Activated T-helper 17 cell treated with anti-CD3 and anti-CD28 coated beads, Interleukin-2, amount 50 U/mL, for 72 hours (primary cell): Measurements from ENCODE around the gene QKI. TPM values are rescaled to one million over a fixed set of nuclear protein-coding genes. Genes with fewer than 3 reads are reported as not detected.

Experiments used
- ATAC-seq: fragments of 150-1000 bp; cut with Tn5 transposase; replicated peaks from 2 replicates; pipeline ENCODE4 v1.10.0; 2021; ENCODE audit warnings: mild to moderate bottlenecking, moderate library complexity
- H3K27ac Mint-ChIP-seq: one replicate; pipeline ENCODE4 v1.8.0; 2022; ENCODE audit warnings: mixed read lengths
- H3K27me3 Mint-ChIP-seq: one replicate; pipeline ENCODE4 v1.8.0; 2022; ENCODE audit warnings: mixed read lengths
- H3K36me3 Mint-ChIP-seq: one replicate; pipeline ENCODE4 v1.8.0; 2022; ENCODE audit warnings: low read depth, mild to moderate bottlenecking, mixed read lengths
- H3K4me1 Mint-ChIP-seq: one replicate; pipeline ENCODE4 v1.8.0; 2022; ENCODE audit warnings: mixed read lengths
- H3K4me3 Mint-ChIP-seq: one replicate; pipeline ENCODE4 v1.8.0; 2022; ENCODE audit warnings: mild to moderate bottlenecking, mixed read lengths
- H3K9me3 Mint-ChIP-seq: one replicate; pipeline ENCODE4 v1.8.0; 2022; ENCODE audit warnings: mixed read lengths
- total RNA-seq, 2 donors: library from RNA; stranded (reverse); gene quantifications; one replicate each; pipeline ENCODE4 v1.2.3, GENCODE V29; 2022

Gene QKI
- total RNA-seq, 2 donors from 2014 or later = 41.3 to 49.0 TPM

DNA sequence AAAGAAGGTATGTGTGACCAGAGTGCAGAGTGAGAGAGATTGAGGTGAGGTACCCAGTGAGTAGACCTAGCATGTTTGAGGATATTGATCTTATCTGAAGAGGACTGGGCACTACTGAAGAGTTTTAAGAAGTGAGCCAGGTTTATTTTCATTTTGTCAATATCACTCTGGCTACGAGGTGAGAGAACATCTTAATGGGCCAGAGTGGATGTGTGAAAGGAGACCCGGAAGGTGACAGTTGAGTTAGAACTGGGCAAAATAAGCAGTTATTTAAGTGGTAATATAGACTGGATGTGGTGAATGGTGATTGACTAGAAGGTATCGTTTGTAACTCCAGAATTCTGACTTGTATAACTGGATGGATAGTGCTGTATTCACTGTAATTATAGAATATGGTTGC lies 134.1 kb downstream of the QKI start:
- no peak overlapping the region for H3K27ac Mint-ChIP-seq
- H3K27me3 Mint-ChIP-seq = no peaks in the 10 kb centered on the region
- no peak for ATAC-seq
- H3K4me3 Mint-ChIP-seq = no peak overlapping the region
- no peaks in the 10 kb centered on the region for H3K9me3 Mint-ChIP-seq
- H3K36me3 Mint-ChIP-seq = peaks cover 4% of the 10 kb centered on the region
- peaks cover 14% of the 10 kb centered on the region for H3K4me1 Mint-ChIP-seq

DNA sequence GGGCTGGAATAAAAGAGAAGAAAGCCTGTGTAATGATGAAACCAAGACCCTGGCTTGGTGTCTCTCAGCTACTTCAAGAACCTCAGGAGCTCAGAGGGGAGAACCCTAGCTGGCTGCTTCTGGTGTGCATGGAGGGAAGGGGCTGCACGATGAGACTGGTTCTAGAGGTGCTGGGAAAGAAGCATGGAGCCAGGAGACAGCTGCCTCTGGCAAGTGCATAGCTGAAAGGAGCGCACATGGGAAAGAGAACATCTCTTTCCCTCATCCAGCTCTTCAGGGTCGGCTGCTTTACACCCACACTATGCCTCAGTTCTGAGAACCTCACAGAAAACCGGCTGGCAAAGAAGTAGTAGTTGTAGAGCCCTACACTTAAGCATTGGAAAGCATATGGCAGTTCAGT lies 139.5 kb downstream of the QKI start:
- Mint-ChIP-seq H3K9me3 (no peaks in the 10 kb centered on the region), H3K4me1 (peaks cover 7% of the 10 kb centered on the region), H3K27ac (no peak overlapping the region), H3K27me3 (no peaks in the 10 kb centered on the region), H3K4me3 (no peak overlapping the region), H3K36me3 (peaks cover 18% of the 10 kb centered on the region)
- ATAC-seq = no peak

DNA sequence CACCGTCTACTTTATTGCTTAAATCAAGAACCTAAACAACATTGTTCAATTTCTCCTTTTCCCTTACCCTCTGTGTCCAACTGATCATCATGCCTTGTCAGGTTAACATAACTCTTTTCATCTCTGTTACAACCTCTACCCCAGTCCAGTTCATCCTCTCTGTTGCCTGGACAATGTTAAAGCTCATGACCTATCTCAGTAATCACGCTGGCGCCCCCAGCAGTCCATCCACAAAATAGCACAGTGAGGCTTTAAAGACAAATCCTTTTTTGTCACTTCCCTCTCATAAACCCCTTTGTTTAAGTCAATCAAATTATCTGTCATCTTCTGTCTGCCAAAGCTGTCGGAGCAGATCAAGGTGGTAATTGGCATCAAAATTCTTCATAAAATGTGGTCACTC lies 140.1 kb downstream of the QKI start:
- no peak overlapping the region for H3K27ac Mint-ChIP-seq
- ATAC-seq = peak; percentile 64
- H3K4me1 Mint-ChIP-seq = peaks cover 7% of the 10 kb centered on the region
- H3K36me3 Mint-ChIP-seq = peaks cover 19% of the 10 kb centered on the region
- H3K4me3 Mint-ChIP-seq = no peak overlapping the region
- H3K9me3 Mint-ChIP-seq = no peaks in the 10 kb centered on the region
- no peaks in the 10 kb centered on the region for H3K27me3 Mint-ChIP-seq

DNA sequence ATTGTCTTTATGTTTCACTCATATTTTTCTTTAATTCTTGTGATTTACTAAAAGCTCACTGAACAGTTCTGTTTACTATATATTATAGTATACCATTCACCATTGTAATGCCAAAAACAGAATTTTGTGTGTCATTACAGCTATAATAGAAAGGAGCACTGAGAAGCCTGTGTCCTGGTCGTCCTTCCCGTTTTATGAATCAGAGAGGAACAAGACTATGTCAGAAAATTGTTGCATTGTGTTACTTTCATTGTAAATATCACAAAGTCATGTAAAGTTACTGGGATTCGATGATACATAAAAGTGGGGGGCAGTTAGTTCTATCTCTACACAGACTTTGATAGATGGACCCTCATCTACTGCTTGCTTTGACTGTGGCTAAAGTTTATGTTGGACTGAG lies 145.1 kb downstream of the QKI start:
- H3K27ac Mint-ChIP-seq = no peak overlapping the region
- H3K9me3 Mint-ChIP-seq = no peaks in the 10 kb centered on the region
- ATAC-seq = no peak
- peaks cover 59% of the 10 kb centered on the region for H3K36me3 Mint-ChIP-seq
- no peaks in the 10 kb centered on the region for H3K27me3 Mint-ChIP-seq
- H3K4me1 Mint-ChIP-seq = no peaks in the 10 kb centered on the region
- no peak overlapping the region for H3K4me3 Mint-ChIP-seq

DNA sequence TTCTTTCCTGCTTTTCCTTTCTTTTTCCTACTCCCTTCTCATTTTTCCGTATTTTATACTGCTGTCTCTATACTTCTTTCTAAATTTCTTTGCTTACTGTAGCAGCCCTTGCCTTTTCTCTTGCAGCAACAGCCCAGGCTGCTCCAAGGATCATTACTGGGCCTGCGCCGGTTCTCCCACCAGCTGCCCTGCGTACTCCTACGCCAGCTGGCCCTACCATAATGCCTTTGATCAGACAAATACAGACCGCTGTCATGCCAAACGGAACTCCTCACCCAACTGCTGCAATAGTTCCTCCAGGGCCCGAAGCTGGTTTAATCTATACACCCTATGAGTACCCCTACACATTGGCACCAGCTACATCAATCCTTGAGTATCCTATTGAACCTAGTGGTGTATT lies 148.8 kb downstream of the QKI start:
- Mint-ChIP-seq H3K4me3 (no peak overlapping the region), H3K27me3 (no peaks in the 10 kb centered on the region), H3K27ac (no peak overlapping the region), H3K36me3 (peaks cover 81% of the 10 kb centered on the region), H3K9me3 (no peaks in the 10 kb centered on the region), H3K4me1 (no peaks in the 10 kb centered on the region)
- ATAC-seq = no peak

DNA sequence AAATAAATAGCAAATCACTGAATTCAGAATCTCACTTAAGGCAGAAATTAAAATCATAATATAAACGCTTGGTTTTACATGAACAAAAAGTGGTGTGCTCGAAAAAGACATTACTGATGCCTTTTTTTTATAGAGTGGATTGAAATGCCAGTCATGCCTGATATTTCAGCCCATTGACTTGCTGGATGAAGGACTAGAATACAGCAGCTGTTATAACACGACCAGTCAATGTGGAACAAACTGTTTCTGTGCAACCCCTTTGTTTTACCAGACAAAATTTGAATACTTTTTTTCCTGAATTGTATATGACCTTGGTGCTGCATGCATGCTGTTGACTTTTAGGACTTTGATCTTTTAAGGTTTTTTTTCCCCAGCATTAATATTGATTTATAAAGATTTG lies 150.0 kb downstream of the QKI start:
- H3K9me3 Mint-ChIP-seq = no peaks in the 10 kb centered on the region
- H3K27me3 Mint-ChIP-seq = no peaks in the 10 kb centered on the region
- no peak for ATAC-seq
- no peak overlapping the region for H3K4me3 Mint-ChIP-seq
- H3K4me1 Mint-ChIP-seq = no peaks in the 10 kb centered on the region
- H3K36me3 Mint-ChIP-seq = peaks cover 73% of the 10 kb centered on the region
- H3K27ac Mint-ChIP-seq = no peak overlapping the region

DNA sequence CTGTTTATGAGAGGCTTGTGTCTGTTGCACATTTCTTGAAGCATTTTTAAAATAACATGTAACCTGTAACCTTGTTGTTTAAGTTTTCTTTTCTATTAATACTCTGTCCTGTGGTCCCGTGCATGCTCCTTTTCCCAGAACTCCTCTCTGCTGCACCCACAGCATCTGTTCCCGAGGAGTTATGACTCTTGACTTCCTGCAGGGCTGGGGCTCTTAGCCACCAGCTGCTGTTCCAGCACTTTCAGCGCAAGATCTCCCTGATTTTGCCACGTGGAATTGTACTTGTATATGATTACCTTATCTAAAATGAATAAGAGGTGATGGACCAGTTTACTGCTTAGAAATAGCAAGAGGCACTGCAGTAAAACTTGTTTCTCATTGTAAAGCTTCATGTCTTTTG lies 150.6 kb downstream of the QKI start:
- Mint-ChIP-seq H3K27ac (no peak overlapping the region), H3K4me1 (no peaks in the 10 kb centered on the region)
- ATAC-seq = no peak

DNA sequence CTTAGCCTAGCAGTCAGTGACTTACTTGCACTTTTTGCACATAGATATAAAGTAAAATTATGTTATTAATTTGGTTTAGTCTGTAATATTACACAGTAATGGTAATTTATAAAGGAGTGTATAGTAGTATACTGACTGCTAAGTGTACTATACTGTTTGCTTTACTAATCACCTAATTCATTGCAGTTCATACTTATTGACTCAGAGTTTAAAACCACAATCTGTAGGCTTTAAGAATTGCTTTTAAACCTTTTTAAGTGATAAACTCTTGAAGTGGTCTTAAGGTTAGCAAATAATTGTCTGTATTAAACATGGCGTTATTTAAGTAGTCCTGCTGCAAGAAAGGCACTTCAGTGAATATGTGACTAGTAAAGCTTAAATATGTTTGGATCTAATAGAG lies 151.5 kb downstream of the QKI start:
- H3K4me1 Mint-ChIP-seq = no peaks in the 10 kb centered on the region
- ATAC-seq = no peak
- H3K36me3 Mint-ChIP-seq = peaks cover 76% of the 10 kb centered on the region
- no peak overlapping the region for H3K4me3 Mint-ChIP-seq
- no peak overlapping the region for H3K27ac Mint-ChIP-seq
- H3K9me3 Mint-ChIP-seq = no peaks in the 10 kb centered on the region
- no peaks in the 10 kb centered on the region for H3K27me3 Mint-ChIP-seq

More for the DNA sequence above, 150.6 kb downstream of the QKI start:
- no peaks in the 10 kb centered on the region for H3K9me3 Mint-ChIP-seq
- no peaks in the 10 kb centered on the region for H3K27me3 Mint-ChIP-seq
- no peak overlapping the region for H3K4me3 Mint-ChIP-seq
- peaks cover 76% of the 10 kb centered on the region for H3K36me3 Mint-ChIP-seq

DNA sequence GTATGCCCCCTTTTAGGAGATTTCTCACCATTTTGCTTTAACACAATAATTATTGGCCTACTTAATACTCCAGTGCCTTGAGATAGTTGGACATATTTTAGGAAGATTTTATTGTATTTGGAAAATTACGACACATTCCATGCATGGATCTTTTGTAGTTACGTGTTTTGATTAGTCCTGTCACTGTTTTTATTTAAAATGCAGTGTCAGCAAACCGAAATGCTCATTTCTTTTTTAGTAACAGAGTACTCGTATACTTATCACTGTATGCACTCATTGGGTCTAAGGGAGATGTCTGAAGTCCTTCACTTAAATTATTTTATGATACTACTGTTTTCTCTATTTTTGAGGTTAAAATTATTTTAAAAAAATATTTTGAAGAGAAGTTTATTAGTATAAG lies 153.8 kb downstream of the QKI start:
- ATAC-seq = no peak

DNA sequence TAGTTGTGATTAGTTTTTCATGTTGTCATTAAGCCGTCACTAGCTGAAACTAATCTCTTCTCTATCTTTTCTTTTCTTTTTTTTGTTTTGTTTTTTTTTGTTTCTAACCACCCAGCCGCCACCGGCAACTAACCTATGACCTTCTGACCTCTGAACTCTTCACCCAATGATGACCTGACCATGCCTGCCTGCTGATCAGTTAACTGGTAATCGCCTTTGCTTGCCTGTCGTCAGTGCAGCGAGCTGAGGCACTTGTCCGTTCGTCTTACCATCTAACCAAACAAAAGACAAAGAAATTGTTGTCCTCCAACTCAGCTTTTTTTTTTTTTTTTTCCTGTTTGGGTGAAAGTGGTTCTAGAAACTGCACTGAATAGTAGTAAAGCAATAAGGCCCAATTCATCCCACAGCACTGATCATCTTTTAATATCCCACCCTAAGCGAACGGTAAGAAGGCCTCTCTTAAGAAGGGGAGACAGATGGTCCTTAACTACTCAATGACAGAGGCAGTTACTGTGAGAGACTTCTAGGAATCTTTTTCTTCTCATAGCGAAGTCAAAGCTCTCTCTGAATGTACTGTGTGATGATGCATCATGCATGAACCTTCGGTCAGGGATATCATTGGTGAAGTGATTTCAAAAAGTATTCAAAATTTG lies 156.2 kb downstream of the QKI start:
- Mint-ChIP-seq H3K27ac (no peak overlapping the region), H3K27me3 (no peaks in the 10 kb centered on the region), H3K9me3 (no peaks in the 10 kb centered on the region), H3K4me3 (no peak overlapping the region), H3K36me3 (peaks cover 60% of the 10 kb centered on the region), H3K4me1 (no peaks in the 10 kb centered on the region)
- no peak for ATAC-seq

More for the DNA sequence above, 153.8 kb downstream of the QKI start:
- no peak overlapping the region for H3K4me3 Mint-ChIP-seq
- H3K36me3 Mint-ChIP-seq = peaks cover 77% of the 10 kb centered on the region
- no peaks in the 10 kb centered on the region for H3K4me1 Mint-ChIP-seq
- no peaks in the 10 kb centered on the region for H3K27me3 Mint-ChIP-seq
- no peak overlapping the region for H3K27ac Mint-ChIP-seq
- H3K9me3 Mint-ChIP-seq = no peaks in the 10 kb centered on the region

DNA sequence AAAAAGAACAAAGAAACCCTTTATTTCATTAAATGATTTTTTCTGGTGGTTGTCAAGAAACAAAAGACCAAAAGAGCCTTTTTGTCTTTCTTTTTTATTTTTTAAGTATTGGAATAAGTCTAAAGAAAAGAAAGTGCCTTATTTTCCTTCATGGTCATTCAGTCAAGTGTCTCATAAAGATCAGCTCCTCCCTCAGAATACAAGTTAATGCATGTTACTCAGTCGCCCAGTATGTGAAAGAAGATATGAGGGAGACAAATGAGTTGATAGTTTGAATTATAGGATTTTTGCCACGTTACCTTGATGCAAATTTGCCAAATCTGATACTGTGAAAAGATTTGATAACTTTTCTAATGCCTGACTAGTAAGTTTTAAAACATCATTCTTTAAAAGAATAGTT lies 157.2 kb downstream of the QKI start:
- no peaks in the 10 kb centered on the region for H3K4me1 Mint-ChIP-seq
- no peak for ATAC-seq
- no peak overlapping the region for H3K27ac Mint-ChIP-seq
- H3K4me3 Mint-ChIP-seq = no peak overlapping the region
- H3K9me3 Mint-ChIP-seq = no peaks in the 10 kb centered on the region
- peaks cover 52% of the 10 kb centered on the region for H3K36me3 Mint-ChIP-seq
- H3K27me3 Mint-ChIP-seq = no peaks in the 10 kb centered on the region

DNA sequence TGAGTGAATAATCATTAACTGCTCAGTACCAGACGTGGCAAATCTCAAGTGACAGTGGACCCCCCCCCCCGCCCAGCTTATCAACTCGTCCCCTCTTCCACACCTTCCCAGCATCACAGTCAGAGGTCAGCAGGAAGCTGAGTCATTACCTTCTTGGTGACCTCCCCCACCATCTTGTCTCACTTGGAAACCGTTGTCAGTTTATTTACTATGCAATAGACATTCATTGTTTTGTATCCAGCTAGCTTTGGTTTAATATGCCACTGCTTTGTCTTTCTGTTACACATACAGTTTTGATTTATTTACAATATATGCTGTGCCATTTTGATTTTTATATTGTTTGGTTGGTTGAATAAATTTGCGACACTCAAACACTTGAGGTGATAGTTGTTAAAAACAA lies 158.1 kb downstream of the QKI start:
- Mint-ChIP-seq H3K27ac (no peak overlapping the region), H3K36me3 (peaks cover 44% of the 10 kb centered on the region), H3K9me3 (no peaks in the 10 kb centered on the region), H3K4me1 (no peaks in the 10 kb centered on the region), H3K27me3 (no peaks in the 10 kb centered on the region), H3K4me3 (no peak overlapping the region)
- no peak for ATAC-seq

DNA sequence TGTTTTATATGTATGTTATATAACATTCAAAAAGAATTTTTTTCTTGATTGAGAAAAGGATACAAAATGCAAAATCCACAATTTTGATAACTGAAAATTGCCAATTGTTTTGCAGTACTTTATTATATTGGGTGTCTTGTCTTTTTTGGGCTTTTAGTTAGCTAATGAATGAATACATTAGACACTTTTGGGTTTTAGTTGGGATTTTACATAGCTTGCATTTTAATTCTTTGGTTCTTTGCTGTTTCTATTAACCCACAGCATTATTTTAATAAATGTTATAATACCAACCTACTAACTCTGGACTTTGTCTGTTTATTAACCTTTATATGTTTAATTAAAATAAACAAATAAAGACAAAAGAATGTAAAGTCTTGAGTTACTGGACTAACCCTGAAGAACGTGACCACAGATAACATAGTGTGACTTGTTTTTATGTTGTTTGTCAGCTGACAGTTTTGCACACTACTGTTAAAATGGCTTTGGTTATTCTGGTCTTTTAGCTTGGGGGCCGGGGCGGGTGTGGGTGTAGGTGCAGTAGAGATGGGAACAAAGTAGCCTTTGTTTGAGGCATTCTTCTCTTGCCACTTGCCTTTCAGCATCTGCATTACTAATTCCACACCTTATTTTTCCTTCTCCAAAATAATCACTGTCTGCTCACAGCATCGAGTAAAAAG lies 159.1 kb downstream of the QKI start:
- no peak overlapping the region for H3K27ac Mint-ChIP-seq

DNA sequence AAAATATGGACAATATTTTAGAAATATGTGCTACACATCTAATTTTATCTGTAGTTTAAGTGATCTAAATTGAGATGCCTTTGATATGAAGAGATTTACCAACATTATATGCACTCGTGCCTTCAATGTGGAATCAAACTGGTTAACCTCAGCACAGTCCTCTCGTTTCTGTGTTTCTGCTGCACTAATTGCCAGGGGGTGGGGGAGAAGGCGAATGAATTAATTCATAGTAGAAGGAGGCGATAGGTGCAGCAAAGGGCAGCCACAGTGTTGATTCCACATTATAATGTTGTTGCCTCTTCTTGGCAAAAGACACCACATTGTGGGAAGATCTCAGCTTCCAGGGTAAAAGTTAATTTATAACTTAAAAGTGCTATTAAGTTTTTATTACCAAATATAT lies 161.6 kb downstream of the QKI start:
- ATAC-seq = no peak
- no peaks in the 10 kb centered on the region for H3K4me1 Mint-ChIP-seq
- no peaks in the 10 kb centered on the region for H3K9me3 Mint-ChIP-seq
- H3K27me3 Mint-ChIP-seq = no peaks in the 10 kb centered on the region
- no peak overlapping the region for H3K27ac Mint-ChIP-seq
- H3K4me3 Mint-ChIP-seq = no peak overlapping the region
- H3K36me3 Mint-ChIP-seq = peaks cover 25% of the 10 kb centered on the region

More for the DNA sequence above, 159.1 kb downstream of the QKI start:
- Mint-ChIP-seq H3K4me3 (no peak overlapping the region), H3K9me3 (no peaks in the 10 kb centered on the region), H3K4me1 (no peaks in the 10 kb centered on the region), H3K27me3 (no peaks in the 10 kb centered on the region), H3K36me3 (peaks cover 40% of the 10 kb centered on the region)
- ATAC-seq = no peak

DNA sequence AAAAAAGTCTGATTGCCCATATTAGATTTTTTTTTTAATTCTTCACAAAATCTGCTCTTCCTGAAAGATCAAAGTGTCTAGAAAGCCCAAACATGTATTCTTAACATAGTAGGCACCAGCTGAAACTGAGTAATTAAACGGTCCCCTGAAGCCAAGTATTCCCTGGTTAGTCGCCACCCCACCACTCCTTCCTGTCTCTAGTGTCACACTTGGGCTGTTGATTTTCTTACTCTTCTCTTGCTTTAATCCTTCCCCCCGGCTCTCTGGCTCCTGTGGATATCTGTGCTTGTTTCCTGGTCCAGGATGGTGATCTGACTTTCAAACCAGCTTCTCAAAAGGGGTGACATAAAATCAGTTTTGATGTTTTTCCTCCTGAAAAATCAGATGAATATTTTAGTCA lies 162.9 kb downstream of the QKI start:
- Mint-ChIP-seq H3K27ac (no peak overlapping the region), H3K9me3 (no peaks in the 10 kb centered on the region), H3K36me3 (peaks cover 12% of the 10 kb centered on the region), H3K4me1 (no peaks in the 10 kb centered on the region), H3K27me3 (no peaks in the 10 kb centered on the region), H3K4me3 (no peak overlapping the region)
- no peak for ATAC-seq
